GM10248 (cell line): ENCODE results near the gene DCANP1.

ENCODE experiments used
- CTCF ChIA-PET: fragments of 300-600 bp; sonication (Branson Sonifier 250); formaldehyde crosslinking; extraction: SDS; loops from one replicate; lab custom pipeline; 2021; ENCODE audit warnings: antibody characterized with exemption; lab: Yijun Ruan, JAX
- POLR2A ChIA-PET: fragments of 350-650 bp; sonication (Branson Sonifier 250); formaldehyde crosslinking; extraction: SDS; loops from one replicate; lab custom pipeline; 2020; ENCODE audit warnings: antibody characterized with exemption; lab: Yijun Ruan, JAX
- DNase-seq: peaks from one replicate; pipeline ENCODE4 v3.0.0; 2012; ENCODE audit errors: extremely low spot score
- TF ChIP-seq, protein P1 (sequence below): IDR thresholded peaks from 2 replicates; pipeline ENCODE4 v1.5.1; 2012; ENCODE audit warnings: mild to moderate bottlenecking, low read depth; ENCODE audit errors: extremely low read depth, missing control alignments, control extremely low read depth

DCANP1 gene

DNA sequence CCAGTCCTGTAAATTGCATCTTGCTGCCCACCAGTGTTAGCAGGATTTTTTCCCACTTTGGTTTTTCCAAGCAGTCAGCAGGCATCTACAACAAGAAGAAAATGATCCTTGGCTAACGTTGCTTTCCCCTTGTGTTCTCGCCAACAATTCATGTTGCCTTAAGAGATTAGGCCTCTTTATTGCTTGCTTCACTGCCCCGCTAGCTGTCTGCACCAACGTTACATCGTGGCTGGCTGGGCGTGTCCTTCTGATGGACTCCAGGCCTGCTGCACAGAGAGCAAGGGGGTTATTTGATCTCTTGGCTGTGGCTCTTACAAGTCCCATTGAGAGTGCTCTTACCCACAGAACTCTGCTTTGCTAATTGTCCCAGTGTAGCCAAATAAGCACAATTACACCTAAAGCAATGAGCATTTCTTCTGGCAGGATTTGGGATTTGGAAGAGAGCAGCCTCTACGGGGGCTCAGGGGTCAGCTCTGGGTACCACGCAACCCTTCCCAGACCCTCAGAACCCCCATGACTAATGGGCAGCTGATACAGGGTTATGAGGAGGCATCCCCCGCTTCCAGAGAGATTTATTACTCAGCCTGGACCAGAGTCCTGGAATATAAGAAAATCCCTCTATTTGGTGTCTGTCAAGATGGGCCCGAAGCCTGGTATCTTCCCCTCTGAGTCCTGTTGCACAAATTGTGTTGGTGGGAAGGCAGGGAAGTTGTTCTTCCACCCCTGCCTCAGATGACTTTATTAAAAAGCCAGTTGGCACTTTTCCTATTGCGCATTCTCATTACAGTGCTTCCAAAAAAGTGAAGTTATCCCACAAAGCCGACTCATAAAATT lies 17.6 kb downstream of the DCANP1 start:
- DNase-seq: no peak
- POLR2A ChIA-PET: no interaction called here
- TF ChIP-seq, protein P1, sequence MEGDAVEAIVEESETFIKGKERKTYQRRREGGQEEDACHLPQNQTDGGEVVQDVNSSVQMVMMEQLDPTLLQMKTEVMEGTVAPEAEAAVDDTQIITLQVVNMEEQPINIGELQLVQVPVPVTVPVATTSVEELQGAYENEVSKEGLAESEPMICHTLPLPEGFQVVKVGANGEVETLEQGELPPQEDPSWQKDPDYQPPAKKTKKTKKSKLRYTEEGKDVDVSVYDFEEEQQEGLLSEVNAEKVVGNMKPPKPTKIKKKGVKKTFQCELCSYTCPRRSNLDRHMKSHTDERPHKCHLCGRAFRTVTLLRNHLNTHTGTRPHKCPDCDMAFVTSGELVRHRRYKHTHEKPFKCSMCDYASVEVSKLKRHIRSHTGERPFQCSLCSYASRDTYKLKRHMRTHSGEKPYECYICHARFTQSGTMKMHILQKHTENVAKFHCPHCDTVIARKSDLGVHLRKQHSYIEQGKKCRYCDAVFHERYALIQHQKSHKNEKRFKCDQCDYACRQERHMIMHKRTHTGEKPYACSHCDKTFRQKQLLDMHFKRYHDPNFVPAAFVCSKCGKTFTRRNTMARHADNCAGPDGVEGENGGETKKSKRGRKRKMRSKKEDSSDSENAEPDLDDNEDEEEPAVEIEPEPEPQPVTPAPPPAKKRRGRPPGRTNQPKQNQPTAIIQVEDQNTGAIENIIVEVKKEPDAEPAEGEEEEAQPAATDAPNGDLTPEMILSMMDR: no peak
- CTCF ChIA-PET: interaction anchor here (1.2 to 6.5 kb wide), 2 partner anchors 8 to 28 kb away, joined by 3 to 85 read pairs; no protein-coding TSS in a partner anchor

DNA sequence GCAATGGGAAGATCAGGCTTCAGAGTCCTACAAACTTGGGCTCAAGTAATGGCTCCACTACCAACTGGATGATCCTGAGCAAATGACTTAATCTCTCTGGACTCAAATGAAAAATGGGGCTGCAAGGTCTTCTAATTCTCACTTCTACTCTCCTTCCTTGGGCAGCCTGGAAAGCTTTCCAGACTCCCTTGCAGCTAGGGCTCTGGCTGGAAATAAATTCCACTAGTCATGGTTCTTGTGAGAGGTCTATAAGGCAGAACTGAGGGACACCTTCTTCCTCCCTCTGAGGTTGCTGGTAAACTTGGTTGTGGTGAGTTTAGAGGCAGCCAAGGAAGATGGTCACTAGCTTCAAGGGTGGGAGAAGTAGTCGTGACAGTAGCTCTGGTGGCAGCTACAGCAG lies 18.6 kb downstream of the DCANP1 start:
- no peak for DNase-seq
- CTCF ChIA-PET: interaction anchor here (0.6 to 6.5 kb wide), 3 partner anchors 9 to 32 kb away, joined by 3 to 85 read pairs (median 3); no protein-coding TSS in a partner anchor
- TF ChIP-seq, protein P1: no peak
- POLR2A ChIA-PET: no interaction called here

- ChIA-PET CTCF (interaction anchor here (0.6 to 6.5 kb wide), 26 partner anchors 11 to 239 kb away, joined by 3 to 85 read pairs (median 5); partner anchors contain the start of gene DCANP1), POLR2A (no interaction called here)
- TF ChIP-seq, protein P1: peak; percentile 83
- DNase-seq: peak; percentile 67
Measured at GRCh38 chr5:135426102-135427082, 20.8 kb downstream of the DCANP1 start.

- no peak for DNase-seq
- TF ChIP-seq, protein P1: no peak
- ChIA-PET CTCF (interaction anchor here (0.7 to 6.5 kb wide), 26 partner anchors 12 to 127 kb away, joined by 3 to 85 read pairs (median 5); partner anchors contain the start of gene DCANP1), POLR2A (no interaction called here)
Measured at GRCh38 chr5:135425641-135426040, 21.5 kb downstream of the DCANP1 start.

- TF ChIP-seq, protein P1: no peak
- no peak for DNase-seq
- ChIA-PET POLR2A (no interaction called here), CTCF (interaction anchor here (1.0 to 6.5 kb wide), 10 partner anchors 12 to 129 kb away, joined by 3 to 85 read pairs (median 6); partner anchors contain the start of genes DCANP1 and MACROH2A1)
Measured at GRCh38 chr5:135423846-135424168, 23.3 kb downstream of the DCANP1 start.

GRCh38 chr5:135423146-135423845 lies 23.9 kb downstream of the DCANP1 start:
- TF ChIP-seq, protein P1: no peak
- no peak for DNase-seq
- ChIA-PET POLR2A (no interaction called here), CTCF (interaction anchor here (1.2 to 6.5 kb wide), 6 partner anchors 12 to 129 kb away, joined by 4 to 85 read pairs (median 13); partner anchors contain the start of gene DCANP1)
